ENCODE results near the gene PDGFB. TPM values are rescaled to one million over a fixed set of nuclear protein-coding genes. Genes with fewer than 3 reads are reported as not detected.
A peak's percentile ranks its signal among the peaks of the same experiment; 100 is the strongest.

Gene PDGFB
- total RNA-seq, 5 donors from 2014 or later (not counting 1 experiment from before 2014, with no cell fraction given), result 2.9 to 18.3 (median 4.6) TPM

DNA sequence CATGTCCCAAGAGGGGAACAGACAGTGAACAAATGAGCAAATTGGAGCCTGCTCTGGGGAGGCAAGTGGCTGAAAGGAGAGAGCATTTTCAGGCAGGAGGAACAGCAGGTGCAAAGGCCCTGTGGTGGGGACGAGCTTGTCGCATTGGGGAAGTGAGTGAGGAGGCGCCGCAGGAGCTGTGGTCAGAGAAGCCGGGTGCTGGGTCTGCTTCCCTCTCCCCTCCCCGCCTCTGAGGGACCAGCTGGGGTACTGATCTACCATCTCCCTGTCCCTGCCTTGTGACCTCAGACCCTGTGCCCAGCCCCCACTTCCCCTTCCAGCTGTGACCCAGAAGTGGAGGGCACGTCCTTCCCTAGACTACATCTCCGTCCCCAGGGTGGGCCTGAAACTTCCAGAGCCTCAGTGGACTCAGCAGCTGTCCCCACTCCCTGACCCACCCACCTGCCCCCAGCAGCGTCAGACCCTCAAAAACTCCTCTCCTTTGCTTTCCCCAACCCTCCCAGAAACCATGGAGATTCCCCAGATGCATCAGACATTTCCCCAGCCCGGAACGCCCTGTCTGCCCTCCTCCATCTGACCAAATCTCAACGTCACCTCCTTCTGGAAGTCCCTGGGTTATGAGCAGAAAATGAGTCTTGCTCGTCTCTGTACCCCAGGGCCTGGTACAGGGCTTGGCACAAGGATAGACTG lies 19.7 kb upstream of the PDGFB start:
- H3K27me3 Mint-ChIP-seq, result peaks cover 3 to 6% of the 10 kb centered on the region in 2 donors
- no peak overlapping the region for H3K4me3 ChIP-seq (ENCODE audit: control insufficient read depth in 1 of 2, extremely low read depth in 1 of 2, low read length in 1 of 2)
- no peak overlapping the region for H3K4me3 Mint-ChIP-seq
- no peaks in the 10 kb centered on the region for H3K4me1 ChIP-seq (ENCODE audit: control insufficient read depth in 1 of 2, extremely low read depth in 1 of 2, insufficient read depth in 2 of 2, low read length in 2 of 2)
- no peak for ATAC-seq (replicated peaks in 1 of 4)
- CTCF ChIA-PET, result no interaction called here
- peaks cover 0 to 9% (median 2%) of the 10 kb centered on the region in 3 donors for H3K9me3 Mint-ChIP-seq
- POLR2A ChIA-PET, result no interaction called here
- H3K9me3 ChIP-seq, result no peaks in the 10 kb centered on the region
- peaks cover 0 to 16% of the 10 kb centered on the region in 2 experiments for H3K27me3 ChIP-seq (replicated peaks in 1 of 2; ENCODE audit: control insufficient read depth in 2 of 2, extremely low read depth in 1 of 2, insufficient read depth in 2 of 2, low read length in 1 of 2)
- no peaks in the 10 kb centered on the region for H3K36me3 ChIP-seq (ENCODE audit: control insufficient read depth in 2 of 2, extremely low read depth in 1 of 2, insufficient read depth in 1 of 2, low read length in 1 of 2)
- H3K4me1 Mint-ChIP-seq, result peaks cover 0 to 2% (median 0%) of the 10 kb centered on the region in 3 donors
- no peak overlapping the region for H3K27ac ChIP-seq (ENCODE audit: low read length)
- H3K36me3 Mint-ChIP-seq, result peaks cover 3% of the 10 kb centered on the region
- 55% methylated on average over 13 of the region's 13 CpGs for WGBS (ENCODE audit: insufficient coverage)
- peak in 1 of 35 experiments; percentile 52 for DNase-seq
- H3K27ac Mint-ChIP-seq, result no peak overlapping the region

- Mint-ChIP-seq H3K9me3 (peaks cover 0 to 9% (median 2%) of the 10 kb centered on the region in 3 donors), H3K36me3 (peaks cover 3% of the 10 kb centered on the region), H3K27ac (no peak overlapping the region), H3K4me1 (peaks cover 0 to 2% (median 0%) of the 10 kb centered on the region in 3 donors), H3K4me3 (no peak overlapping the region), H3K27me3 (peaks cover 3 to 6% of the 10 kb centered on the region in 2 donors)
- ChIA-PET CTCF (interaction anchor here in 1 of 2 donors (0.5 kb wide), 1 partner anchor 1604 kb away, joined by 5 read pairs; no protein-coding TSS in a partner anchor), POLR2A (no interaction called here)
- no peak for DNase-seq
- Histone ChIP-seq H3K9me3 (no peaks in the 10 kb centered on the region), H3K27ac (ENCODE audit: low read length) (no peak overlapping the region), H3K27me3 (replicated peaks in 1 of 2; ENCODE audit: control insufficient read depth in 2 of 2, extremely low read depth in 1 of 2, insufficient read depth in 2 of 2, low read length in 1 of 2) (peaks cover 0 to 19% of the 10 kb centered on the region in 2 experiments), H3K36me3 (ENCODE audit: control insufficient read depth in 2 of 2, extremely low read depth in 1 of 2, insufficient read depth in 1 of 2, low read length in 1 of 2) (no peaks in the 10 kb centered on the region), H3K4me3 (ENCODE audit: control insufficient read depth in 1 of 2, extremely low read depth in 1 of 2, low read length in 1 of 2) (no peak overlapping the region), H3K4me1 (ENCODE audit: control insufficient read depth in 1 of 2, extremely low read depth in 1 of 2, insufficient read depth in 2 of 2, low read length in 2 of 2) (no peaks in the 10 kb centered on the region)
- WGBS (ENCODE audit: insufficient coverage), result 84% methylated on average over 4 of the region's 10 CpGs
- no peak for ATAC-seq (replicated peaks in 1 of 4)
These were observed 19.0 kb upstream of the PDGFB start for GRCh38 chr22:39263626-39264348.

DNA sequence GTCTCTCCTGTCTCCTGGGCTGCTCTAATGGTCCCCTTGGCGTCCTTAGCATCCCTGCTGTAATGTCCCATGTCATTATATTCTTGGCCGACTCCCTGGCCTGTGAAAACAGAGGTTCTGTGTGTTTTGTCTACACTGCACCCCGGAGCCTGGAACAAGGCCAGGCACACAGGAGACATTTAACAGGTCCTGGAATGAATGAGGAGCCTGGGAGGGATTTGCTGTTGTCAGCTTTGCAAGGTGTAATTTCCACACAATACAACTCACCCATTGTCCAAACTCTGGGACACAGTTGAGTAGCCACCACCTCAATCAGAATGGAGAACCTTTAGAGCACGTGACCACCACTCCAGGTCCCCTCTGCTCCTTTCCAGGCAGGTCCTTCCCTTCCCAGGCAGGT lies 14.9 kb upstream of the PDGFB start:
- no peak overlapping the region for H3K4me3 ChIP-seq (ENCODE audit: control insufficient read depth in 1 of 2, extremely low read depth in 1 of 2, low read length in 1 of 2)

DNA sequence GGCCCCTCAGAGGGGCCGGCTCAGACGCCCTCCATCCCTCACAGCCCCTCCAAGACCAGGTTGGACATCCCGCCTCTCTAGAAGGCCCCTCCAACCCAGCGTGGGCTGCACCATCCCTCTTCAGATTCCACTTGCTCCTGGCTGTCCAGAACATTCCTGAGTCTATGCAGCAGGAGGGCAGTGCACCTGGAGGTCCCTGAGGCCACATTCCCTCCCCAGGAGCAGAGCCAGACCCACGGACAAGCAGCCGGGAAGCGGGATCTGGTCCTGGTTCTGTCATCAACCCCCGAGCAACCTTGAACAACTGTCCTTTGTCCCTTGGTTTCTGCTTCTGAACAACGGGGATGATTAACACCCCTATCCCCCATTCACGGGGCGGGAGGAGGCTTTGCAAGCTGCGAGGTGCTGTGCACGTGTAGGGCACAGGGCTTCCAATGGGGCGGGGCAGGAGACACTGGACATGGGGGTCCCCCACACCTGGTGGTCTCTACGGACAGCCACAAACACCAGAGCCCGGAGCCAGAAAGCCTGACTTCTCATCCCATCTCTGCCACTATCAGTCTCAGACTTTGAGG lies 13.2 kb upstream of the PDGFB start:
- H3K9me3 Mint-ChIP-seq, result peaks cover 0 to 9% (median 2%) of the 10 kb centered on the region in 3 donors
- no peaks in the 10 kb centered on the region for H3K36me3 ChIP-seq (ENCODE audit: control insufficient read depth in 2 of 2, extremely low read depth in 1 of 2, insufficient read depth in 1 of 2, low read length in 1 of 2)
- peaks cover 3% of the 10 kb centered on the region for H3K36me3 Mint-ChIP-seq
- ATAC-seq (replicated peaks in 1 of 4) (no peak), DNase-seq (no peak)
- peaks cover 0 to 56% of the 10 kb centered on the region in 2 experiments for H3K27me3 ChIP-seq (replicated peaks in 1 of 2; ENCODE audit: control insufficient read depth in 2 of 2, extremely low read depth in 1 of 2, insufficient read depth in 2 of 2, low read length in 1 of 2)
- CTCF ChIA-PET, result no interaction called here
- 87% methylated on average over 6 of the region's 16 CpGs for WGBS (ENCODE audit: insufficient coverage)
- H3K4me3 Mint-ChIP-seq, result no peak overlapping the region
- POLR2A ChIA-PET, result no interaction called here
- H3K27me3 Mint-ChIP-seq, result peaks cover 5 to 9% of the 10 kb centered on the region in 2 donors
- H3K27ac Mint-ChIP-seq, result no peak overlapping the region
- H3K9me3 ChIP-seq, result no peaks in the 10 kb centered on the region
- no peak overlapping the region for H3K27ac ChIP-seq (ENCODE audit: low read length)
- H3K4me3 ChIP-seq (ENCODE audit: control insufficient read depth in 1 of 2, extremely low read depth in 1 of 2, low read length in 1 of 2), result no peak overlapping the region
- H3K4me1 Mint-ChIP-seq, result peaks cover 12 to 23% (median 13%) of the 10 kb centered on the region in 3 donors
- peaks cover 2 to 24% of the 10 kb centered on the region in 2 experiments for H3K4me1 ChIP-seq (ENCODE audit: control insufficient read depth in 1 of 2, extremely low read depth in 1 of 2, insufficient read depth in 2 of 2, low read length in 2 of 2)

More for the DNA sequence above, 14.9 kb upstream of the PDGFB start:
- Mint-ChIP-seq H3K4me3 (no peak overlapping the region), H3K9me3 (peaks cover 0 to 9% (median 2%) of the 10 kb centered on the region in 3 donors), H3K36me3 (peaks cover 3% of the 10 kb centered on the region), H3K27ac (no peak overlapping the region), H3K27me3 (peaks cover 8 to 11% of the 10 kb centered on the region in 2 donors), H3K4me1 (peaks cover 8 to 12% (median 10%) of the 10 kb centered on the region in 3 donors)
- peaks cover 0 to 8% of the 10 kb centered on the region in 2 experiments for H3K4me1 ChIP-seq (ENCODE audit: control insufficient read depth in 1 of 2, extremely low read depth in 1 of 2, insufficient read depth in 2 of 2, low read length in 2 of 2)
- 71% methylated on average over 3 of the region's 4 CpGs for WGBS (ENCODE audit: insufficient coverage)
- H3K9me3 ChIP-seq, result no peaks in the 10 kb centered on the region
- POLR2A ChIA-PET, result no interaction called here
- CTCF ChIA-PET, result no interaction called here
- ATAC-seq (replicated peaks in 1 of 4) (no peak), DNase-seq (no peak)
- no peak overlapping the region for H3K27ac ChIP-seq (ENCODE audit: low read length)
- no peaks in the 10 kb centered on the region for H3K36me3 ChIP-seq (ENCODE audit: control insufficient read depth in 2 of 2, extremely low read depth in 1 of 2, insufficient read depth in 1 of 2, low read length in 1 of 2)
- peaks cover 0 to 49% of the 10 kb centered on the region in 2 experiments for H3K27me3 ChIP-seq (replicated peaks in 1 of 2; ENCODE audit: control insufficient read depth in 2 of 2, extremely low read depth in 1 of 2, insufficient read depth in 2 of 2, low read length in 1 of 2)

DNA sequence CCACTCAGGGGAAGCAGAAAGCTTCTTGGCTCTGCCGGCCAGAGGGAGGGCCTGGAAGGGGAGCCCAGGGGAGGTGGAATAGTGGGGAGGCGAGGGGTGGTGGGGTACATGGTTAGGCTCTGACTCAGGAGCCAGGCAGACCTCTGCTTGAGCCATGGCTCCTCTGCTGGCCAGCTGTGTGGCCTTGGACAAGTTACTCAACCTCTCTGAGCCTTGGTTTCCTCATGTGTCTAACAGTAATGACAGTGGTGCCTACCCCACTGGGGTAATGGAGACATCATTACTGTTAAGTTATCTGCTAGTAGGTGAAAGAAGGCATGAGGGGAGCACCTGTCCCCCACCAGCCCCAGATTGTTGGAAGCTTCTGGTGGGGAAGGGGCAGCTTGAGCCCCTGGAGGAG lies 12.2 kb upstream of the PDGFB start:
- Mint-ChIP-seq H3K9me3 (peaks cover 0 to 6% (median 0%) of the 10 kb centered on the region in 3 donors), H3K27ac (no peak overlapping the region), H3K4me1 (peaks cover 19 to 29% (median 19%) of the 10 kb centered on the region in 3 donors), H3K4me3 (no peak overlapping the region), H3K27me3 (peaks cover 12 to 16% of the 10 kb centered on the region in 2 donors), H3K36me3 (peaks cover 3% of the 10 kb centered on the region)
- no peak overlapping the region for H3K4me3 ChIP-seq (ENCODE audit: control insufficient read depth in 1 of 2, extremely low read depth in 1 of 2, low read length in 1 of 2)
- WGBS (ENCODE audit: insufficient coverage), result 71% methylated on average over 1 of the region's 2 CpGs
- no peak overlapping the region for H3K27ac ChIP-seq (ENCODE audit: low read length)
- no peaks in the 10 kb centered on the region for H3K9me3 ChIP-seq
- ChIA-PET CTCF (interaction anchor here in 1 of 2 donors (0.6 kb wide), 1 partner anchor 888 kb away, joined by 3 read pairs; no protein-coding TSS in a partner anchor), POLR2A (interaction anchor here in 1 of 2 donors (0.6 kb wide), 1 partner anchor 17 kb away, joined by 3 read pairs; no protein-coding TSS in a partner anchor)
- DNase-seq (no peak), ATAC-seq (replicated peaks in 1 of 4) (no peak)
- H3K27me3 ChIP-seq (replicated peaks in 1 of 2; ENCODE audit: control insufficient read depth in 2 of 2, extremely low read depth in 1 of 2, insufficient read depth in 2 of 2, low read length in 1 of 2), result peaks cover 0 to 64% of the 10 kb centered on the region in 2 experiments
- peaks cover 2 to 31% of the 10 kb centered on the region in 2 experiments for H3K4me1 ChIP-seq (ENCODE audit: control insufficient read depth in 1 of 2, extremely low read depth in 1 of 2, insufficient read depth in 2 of 2, low read length in 2 of 2)
- H3K36me3 ChIP-seq (ENCODE audit: control insufficient read depth in 2 of 2, extremely low read depth in 1 of 2, insufficient read depth in 1 of 2, low read length in 1 of 2), result no peaks in the 10 kb centered on the region

GRCh38 chr22:39256186-39256552 lies 11.4 kb upstream of the PDGFB start:
- Histone ChIP-seq H3K36me3 (ENCODE audit: control insufficient read depth in 2 of 2, extremely low read depth in 1 of 2, insufficient read depth in 1 of 2, low read length in 1 of 2) (no peaks in the 10 kb centered on the region), H3K4me1 (ENCODE audit: control insufficient read depth in 1 of 2, extremely low read depth in 1 of 2, insufficient read depth in 2 of 2, low read length in 2 of 2) (peaks cover 2 to 31% of the 10 kb centered on the region in 2 experiments), H3K4me3 (ENCODE audit: control insufficient read depth in 1 of 2, extremely low read depth in 1 of 2, low read length in 1 of 2) (no peak overlapping the region), H3K27me3 (replicated peaks in 1 of 2; ENCODE audit: control insufficient read depth in 2 of 2, extremely low read depth in 1 of 2, insufficient read depth in 2 of 2, low read length in 1 of 2) (peaks cover 4 to 73% of the 10 kb centered on the region in 2 experiments), H3K27ac (ENCODE audit: low read length) (no peak overlapping the region), H3K9me3 (no peaks in the 10 kb centered on the region)
- H3K36me3 Mint-ChIP-seq, result peaks cover 3% of the 10 kb centered on the region
- peaks cover 0 to 4% (median 0%) of the 10 kb centered on the region in 3 donors for H3K9me3 Mint-ChIP-seq
- DNase-seq (no peak), ATAC-seq (replicated peaks in 1 of 4) (no peak)
- WGBS (ENCODE audit: insufficient coverage), result 93% methylated on average over 7 of the region's 11 CpGs
- ChIA-PET POLR2A (no interaction called here), CTCF (no interaction called here)
- H3K4me3 Mint-ChIP-seq, result no peak overlapping the region
- H3K4me1 Mint-ChIP-seq, result peaks cover 19 to 33% (median 19%) of the 10 kb centered on the region in 3 donors
- H3K27me3 Mint-ChIP-seq, result peaks cover 19 to 21% of the 10 kb centered on the region in 2 donors
- H3K27ac Mint-ChIP-seq, result no peak overlapping the region

Data from T-cell (primary cell).